Epidermal melanocyte (primary cell): Measurements from ENCODE around the gene CDH22.

Experiments
- DNase-seq: peaks from one replicate; pipeline ENCODE4 v3.0.0; 2011; ENCODE audit warnings: low spot score; ENCODE audit not compliant: insufficient read length

The CDH22 gene

GRCh38 chr20:46324960-46325703 lies 16.8 kb upstream of the CDH22 start:
- DNase-seq, result no peak

GRCh38 chr20:46324379-46324778 lies 16.1 kb upstream of the CDH22 start:
- DNase-seq, result no peak

- no peak for DNase-seq
These were observed 15.3 kb upstream of the CDH22 start for GRCh38 chr20:46323557-46323956.

- DNase-seq, result no peak
These were observed 14.3 kb upstream of the CDH22 start for GRCh38 chr20:46322641-46323040.

GRCh38 chr20:46317685-46318177 lies 9.4 kb upstream of the CDH22 start:
- no peak for DNase-seq

GRCh38 chr20:46316984-46317684 lies 8.8 kb upstream of the CDH22 start:
- DNase-seq, result no peak

GRCh38 chr20:46315311-46315710 lies 7.0 kb upstream of the CDH22 start:
- no peak for DNase-seq

- DNase-seq, result no peak
These were observed 4.9 kb upstream of the CDH22 start for GRCh38 chr20:46312945-46313861.

GRCh38 chr20:46312075-46312944 lies 4.0 kb upstream of the CDH22 start:
- no peak for DNase-seq

- DNase-seq, result no peak
These were observed 3.4 kb upstream of the CDH22 start for GRCh38 chr20:46311719-46312074.

- DNase-seq, result no peak
These were observed 2.8 kb upstream of the CDH22 start for GRCh38 chr20:46311039-46311650.

GRCh38 chr20:46309945-46310344 lies 1.6 kb upstream of the CDH22 start:
- no peak for DNase-seq

GRCh38 chr20:46307999-46308257 lies 370 bp downstream of the CDH22 start:
- DNase-seq, result no peak

- DNase-seq, result peak; percentile 65
These were observed 929 bp downstream of the CDH22 start for GRCh38 chr20:46307139-46307998.

- no peak for DNase-seq
These were observed 1.6 kb downstream of the CDH22 start for GRCh38 chr20:46306743-46307138.

- no peak for DNase-seq
These were observed 2.3 kb downstream of the CDH22 start for GRCh38 chr20:46305973-46306360.

- DNase-seq, result no peak
These were observed 2.8 kb downstream of the CDH22 start for GRCh38 chr20:46305331-46305972.

GRCh38 chr20:46304852-46305251 lies 3.4 kb downstream of the CDH22 start:
- DNase-seq, result no peak

- no peak for DNase-seq
These were observed 3.9 kb downstream of the CDH22 start for GRCh38 chr20:46304361-46304760.
